Mononuclear cell (primary cell): ENCODE data around the gene SLC2A9. TPM values are rescaled to one million over a fixed set of nuclear protein-coding genes. Genes with fewer than 3 reads are reported as not detected.

Source experiments
- H3K27me3 ChIP-seq: 2 replicates; pipeline ENCODE4 v1.6.0; 2011; ENCODE audit warnings: low read length, control low read depth; ENCODE audit not compliant: insufficient read depth
- H3K4me1 ChIP-seq: 2 replicates; pipeline ENCODE4 v1.5.1; 2011; ENCODE audit warnings: mild to moderate bottlenecking, low read length, control low read depth; ENCODE audit not compliant: insufficient read depth
- H3K4me3 ChIP-seq: 2 replicates; pipeline ENCODE4 v1.5.1; 2011; ENCODE audit warnings: mild to moderate bottlenecking, low read length, moderate library complexity
- H3K9me3 ChIP-seq: 2 replicates; pipeline ENCODE4 v1.5.1; 2011; ENCODE audit warnings: low read depth, mild to moderate bottlenecking, control low read depth, low read length
- total RNA-seq: library from RNA; depleted of rRNA; stranded (reverse); fragments of >200 nt; gene quantifications from one replicate; pipeline ENCODE4 v1.2.3, GENCODE V29; 2012

The SLC2A9 gene
- total RNA-seq, 1 donor: 5.0 TPM

- Histone ChIP-seq H3K4me1 (peaks cover 56% of the 10 kb centered on the region), H3K9me3 (no peaks in the 10 kb centered on the region), H3K4me3 (peak overlapping the region; percentile 44), H3K27me3 (no peaks in the 10 kb centered on the region)
These were observed 2.4 kb downstream of the SLC2A9 start for GRCh38 chr4:10018818-10019461.

- Histone ChIP-seq H3K4me3 (no peak overlapping the region), H3K4me1 (peaks cover 39% of the 10 kb centered on the region), H3K27me3 (no peaks in the 10 kb centered on the region), H3K9me3 (no peaks in the 10 kb centered on the region)
These were observed 4.0 kb downstream of the SLC2A9 start for GRCh38 chr4:10017037-10017893.

- Histone ChIP-seq H3K9me3 (no peaks in the 10 kb centered on the region), H3K27me3 (no peaks in the 10 kb centered on the region), H3K4me3 (no peak overlapping the region), H3K4me1 (peaks cover 28% of the 10 kb centered on the region)
These were observed 5.1 kb downstream of the SLC2A9 start for GRCh38 chr4:10016169-10016568.

GRCh38 chr4:10015140-10015753 lies 6.0 kb downstream of the SLC2A9 start:
- Histone ChIP-seq H3K4me3 (no peak overlapping the region), H3K4me1 (peaks cover 19% of the 10 kb centered on the region), H3K9me3 (no peaks in the 10 kb centered on the region), H3K27me3 (no peaks in the 10 kb centered on the region)

GRCh38 chr4:10013722-10014121 lies 7.6 kb downstream of the SLC2A9 start:
- Histone ChIP-seq H3K9me3 (no peaks in the 10 kb centered on the region), H3K4me1 (peaks cover 7% of the 10 kb centered on the region), H3K27me3 (no peaks in the 10 kb centered on the region), H3K4me3 (no peak overlapping the region)

GRCh38 chr4:10011885-10012284 lies 9.4 kb downstream of the SLC2A9 start:
- Histone ChIP-seq H3K4me1 (peaks cover 13% of the 10 kb centered on the region), H3K9me3 (no peaks in the 10 kb centered on the region), H3K27me3 (no peaks in the 10 kb centered on the region), H3K4me3 (no peak overlapping the region)

GRCh38 chr4:10011277-10011676 lies 10.0 kb downstream of the SLC2A9 start:
- Histone ChIP-seq H3K4me1 (peaks cover 19% of the 10 kb centered on the region), H3K4me3 (no peak overlapping the region), H3K27me3 (no peaks in the 10 kb centered on the region), H3K9me3 (no peaks in the 10 kb centered on the region)

GRCh38 chr4:10009861-10010500 lies 11.3 kb downstream of the SLC2A9 start:
- Histone ChIP-seq H3K4me3 (no peak overlapping the region), H3K4me1 (peaks cover 31% of the 10 kb centered on the region), H3K9me3 (no peaks in the 10 kb centered on the region), H3K27me3 (no peaks in the 10 kb centered on the region)

GRCh38 chr4:10008609-10009005 lies 12.7 kb downstream of the SLC2A9 start:
- Histone ChIP-seq H3K4me3 (no peak overlapping the region), H3K4me1 (peaks cover 31% of the 10 kb centered on the region), H3K27me3 (no peaks in the 10 kb centered on the region), H3K9me3 (no peaks in the 10 kb centered on the region)

GRCh38 chr4:10007793-10008608 lies 13.3 kb downstream of the SLC2A9 start:
- peaks cover 31% of the 10 kb centered on the region for H3K4me1 ChIP-seq
- no peaks in the 10 kb centered on the region for H3K9me3 ChIP-seq
- no peaks in the 10 kb centered on the region for H3K27me3 ChIP-seq
- H3K4me3 ChIP-seq: no peak overlapping the region

- Histone ChIP-seq H3K27me3 (no peaks in the 10 kb centered on the region), H3K4me3 (no peak overlapping the region), H3K4me1 (peaks cover 31% of the 10 kb centered on the region), H3K9me3 (no peaks in the 10 kb centered on the region)
These were observed 13.9 kb downstream of the SLC2A9 start for GRCh38 chr4:10007436-10007740.

- H3K9me3 ChIP-seq: no peaks in the 10 kb centered on the region
- H3K4me1 ChIP-seq: peaks cover 31% of the 10 kb centered on the region
- H3K27me3 ChIP-seq: no peaks in the 10 kb centered on the region
- no peak overlapping the region for H3K4me3 ChIP-seq
These were observed 14.5 kb downstream of the SLC2A9 start for GRCh38 chr4:10006601-10007435.

- Histone ChIP-seq H3K9me3 (no peaks in the 10 kb centered on the region), H3K27me3 (no peaks in the 10 kb centered on the region), H3K4me1 (peaks cover 35% of the 10 kb centered on the region), H3K4me3 (no peak overlapping the region)
These were observed 15.1 kb downstream of the SLC2A9 start for GRCh38 chr4:10006231-10006600.

GRCh38 chr4:10005632-10006031 lies 15.7 kb downstream of the SLC2A9 start:
- H3K9me3 ChIP-seq: no peaks in the 10 kb centered on the region
- peaks cover 35% of the 10 kb centered on the region for H3K4me1 ChIP-seq
- H3K27me3 ChIP-seq: no peaks in the 10 kb centered on the region
- no peak overlapping the region for H3K4me3 ChIP-seq
